GM15510 (cell line): ENCODE measurements around the gene ARL5C.
A peak's percentile ranks its signal among the peaks of the same experiment; 100 is the strongest.

ENCODE experiments used
- POLR2A ChIP-seq: IDR thresholded peaks from 3 replicates; pipeline ENCODE4 v1.6.1; 2011; ENCODE audit warnings: borderline replicate concordance; ENCODE audit not compliant: insufficient read length; ENCODE audit errors: extremely low read depth

ARL5C gene

GRCh38 chr17:39197380-39198185 is 31.6 kb upstream of the ARL5C start, which contains the start of gene CACNB1:
TSS of gene CACNB1 (minus strand) at chr17:39197669. CDS start at chr17:39197495, 174 bp downstream.
- peak; percentile 66 for TF ChIP-seq POLR2A

GRCh38 chr17:39196808-39197291 is 30.9 kb upstream of the ARL5C start:
- no peak for TF ChIP-seq POLR2A

GRCh38 chr17:39196241-39196807 is 30.4 kb upstream of the ARL5C start:
- TF ChIP-seq POLR2A = no peak

GRCh38 chr17:39195568-39196160 is 29.7 kb upstream of the ARL5C start:
- no peak for TF ChIP-seq POLR2A

- TF ChIP-seq POLR2A = no peak
Observed at GRCh38 chr17:39194985-39195524, 29.1 kb upstream of the ARL5C start.

GRCh38 chr17:39194089-39194984 is 28.4 kb upstream of the ARL5C start:
- no peak for TF ChIP-seq POLR2A

GRCh38 chr17:39193346-39193745 is 27.4 kb upstream of the ARL5C start:
- no peak for TF ChIP-seq POLR2A

GRCh38 chr17:39192901-39193300 is 26.9 kb upstream of the ARL5C start:
- TF ChIP-seq POLR2A = no peak

- TF ChIP-seq POLR2A = no peak
Observed at GRCh38 chr17:39191750-39192510, 26.0 kb upstream of the ARL5C start.

- no peak for TF ChIP-seq POLR2A
Observed at GRCh38 chr17:39187152-39187830, 21.3 kb upstream of the ARL5C start.

GRCh38 chr17:39186481-39187002 is 20.6 kb upstream of the ARL5C start:
- TF ChIP-seq POLR2A = no peak

- TF ChIP-seq POLR2A = no peak
Observed at GRCh38 chr17:39183720-39184119, 17.8 kb upstream of the ARL5C start.

- no peak for TF ChIP-seq POLR2A
Observed at GRCh38 chr17:39183045-39183444, 17.1 kb upstream of the ARL5C start.
